ENCODE results near the gene UBE2Q1.

The UBE2Q1 gene

GRCh38 chr1:154584267-154584994, 26.0 kb upstream of the UBE2Q1 start:
- Mint-ChIP-seq H3K9me3 (no peaks in the 10 kb centered on the region), H3K27me3 (no peaks in the 10 kb centered on the region), H3K4me1 (no peaks in the 10 kb centered on the region), H3K27ac (peak overlapping the region; percentile 18), H3K4me3 (no peak overlapping the region), H3K36me3 (peaks cover 22% of the 10 kb centered on the region)

DNA sequence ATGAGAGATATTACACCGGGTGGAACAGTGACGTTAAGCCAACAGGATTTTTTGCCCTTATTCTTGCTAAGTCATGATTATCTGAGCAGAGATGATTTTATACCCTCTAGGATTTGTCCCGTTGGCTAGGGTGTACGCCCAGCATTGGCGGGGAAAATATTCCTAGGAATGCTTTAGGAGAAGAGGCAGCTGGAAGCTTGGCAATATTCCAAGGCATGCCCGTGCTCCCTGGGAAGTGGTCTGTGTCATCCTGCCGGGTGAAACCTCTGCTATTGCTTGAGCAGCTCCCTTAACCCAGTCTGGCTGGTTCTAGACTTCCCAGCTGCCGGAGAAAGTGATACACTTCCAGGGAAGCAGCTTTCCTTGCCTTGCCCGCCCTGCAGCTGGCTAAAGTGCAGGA, 25.3 kb upstream of the UBE2Q1 start:
- no peaks in the 10 kb centered on the region for H3K4me1 Mint-ChIP-seq
- H3K36me3 Mint-ChIP-seq = peaks cover 22% of the 10 kb centered on the region
- no peaks in the 10 kb centered on the region for H3K27me3 Mint-ChIP-seq
- no peak overlapping the region for H3K27ac Mint-ChIP-seq
- H3K9me3 Mint-ChIP-seq = no peaks in the 10 kb centered on the region
- H3K4me3 Mint-ChIP-seq = no peak overlapping the region

DNA sequence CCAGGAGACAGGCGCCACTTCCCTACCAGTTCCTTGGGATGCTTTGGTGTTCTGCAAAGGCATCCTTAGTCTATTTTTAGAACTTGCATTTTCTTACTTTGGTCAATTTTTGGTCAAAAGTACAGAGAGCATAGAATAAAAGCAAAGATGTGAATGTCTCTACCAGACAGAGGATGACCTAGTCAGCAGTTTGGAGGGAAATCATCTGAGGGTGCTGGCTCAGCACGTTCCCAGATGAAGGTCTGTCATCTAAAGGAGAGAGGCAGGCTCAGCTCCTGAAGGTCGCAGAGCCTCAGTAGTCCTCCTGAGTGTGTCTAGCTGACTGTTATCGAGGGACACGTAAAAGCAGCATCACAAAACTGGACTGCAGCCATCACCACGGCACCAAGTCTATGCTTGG, 24.4 kb upstream of the UBE2Q1 start:
- H3K4me1 Mint-ChIP-seq = no peaks in the 10 kb centered on the region
- H3K4me3 Mint-ChIP-seq = no peak overlapping the region
- H3K27me3 Mint-ChIP-seq = no peaks in the 10 kb centered on the region
- no peak overlapping the region for H3K27ac Mint-ChIP-seq
- H3K36me3 Mint-ChIP-seq = peaks cover 19% of the 10 kb centered on the region
- H3K9me3 Mint-ChIP-seq = no peaks in the 10 kb centered on the region

DNA sequence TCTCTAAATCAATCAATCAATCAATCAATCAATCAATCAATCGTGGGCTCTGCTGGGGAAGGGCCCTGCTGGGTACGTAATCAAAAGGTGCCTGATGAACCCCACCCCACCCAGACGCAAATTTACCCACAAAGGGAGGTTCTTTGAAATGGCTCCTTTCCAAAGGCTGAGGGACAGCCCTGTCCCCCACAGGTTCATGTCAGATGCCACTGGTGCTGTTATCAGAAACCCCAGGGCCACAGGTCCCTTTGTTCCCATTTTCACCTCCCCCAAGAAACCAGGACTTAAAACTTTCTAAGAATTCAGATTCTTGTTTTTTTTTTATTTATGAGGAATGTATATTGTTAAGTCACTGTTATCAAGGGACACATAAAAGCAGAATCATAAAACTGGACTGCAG, 23.3 kb upstream of the UBE2Q1 start:
- Mint-ChIP-seq H3K4me3 (no peak overlapping the region), H3K9me3 (no peaks in the 10 kb centered on the region), H3K27me3 (no peaks in the 10 kb centered on the region), H3K36me3 (peaks cover 18% of the 10 kb centered on the region), H3K4me1 (no peaks in the 10 kb centered on the region), H3K27ac (no peak overlapping the region)

DNA sequence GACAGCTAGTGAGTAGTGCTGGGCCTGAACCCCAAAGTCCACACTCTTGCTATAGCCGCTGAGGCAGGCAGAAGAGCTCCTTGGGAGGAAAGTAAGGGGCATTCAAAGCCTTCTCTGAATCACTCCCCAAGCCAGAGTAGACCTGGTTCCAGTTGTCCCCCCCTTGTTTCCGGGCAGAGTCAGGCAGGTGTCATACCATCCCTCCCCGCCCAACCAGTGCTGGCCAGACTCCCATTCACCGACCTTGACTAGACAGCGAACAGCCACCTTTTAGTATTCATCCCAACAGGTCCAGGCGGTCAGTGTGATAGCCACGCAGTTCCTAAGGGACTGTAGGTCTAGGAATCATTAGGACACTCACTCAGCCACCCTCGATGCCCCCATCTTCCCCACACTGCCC, 20.9 kb upstream of the UBE2Q1 start:
- Mint-ChIP-seq H3K9me3 (no peaks in the 10 kb centered on the region), H3K4me3 (no peak overlapping the region), H3K27me3 (no peaks in the 10 kb centered on the region), H3K27ac (no peak overlapping the region), H3K4me1 (no peaks in the 10 kb centered on the region), H3K36me3 (peaks cover 12% of the 10 kb centered on the region)

DNA sequence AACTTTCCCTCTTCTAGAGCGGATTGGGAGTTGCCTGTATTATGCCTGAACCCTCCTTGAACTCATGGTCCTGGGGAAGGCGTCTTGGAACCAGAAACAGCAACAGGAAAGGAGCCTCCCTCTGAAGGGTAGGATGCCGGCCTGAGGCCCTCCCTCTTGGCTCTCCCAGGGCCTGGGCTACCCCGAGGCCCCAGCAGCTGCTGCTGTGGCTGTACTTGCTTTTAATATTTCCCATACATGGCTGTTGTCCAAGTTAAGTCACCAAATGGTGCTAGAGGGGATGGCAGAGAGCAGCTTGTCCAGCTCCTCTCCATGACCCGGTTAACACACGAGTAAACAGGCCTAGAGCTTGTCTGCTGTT, 19.6 kb upstream of the UBE2Q1 start:
- Mint-ChIP-seq H3K27me3 (no peaks in the 10 kb centered on the region), H3K36me3 (peaks cover 10% of the 10 kb centered on the region), H3K4me1 (no peaks in the 10 kb centered on the region), H3K27ac (no peak overlapping the region), H3K9me3 (no peaks in the 10 kb centered on the region), H3K4me3 (no peak overlapping the region)

GRCh38 chr1:154577346-154578057, 19.0 kb upstream of the UBE2Q1 start:
- Mint-ChIP-seq H3K4me1 (no peaks in the 10 kb centered on the region), H3K27me3 (no peaks in the 10 kb centered on the region), H3K9me3 (no peaks in the 10 kb centered on the region), H3K4me3 (no peak overlapping the region), H3K36me3 (peaks cover 10% of the 10 kb centered on the region), H3K27ac (no peak overlapping the region)

DNA sequence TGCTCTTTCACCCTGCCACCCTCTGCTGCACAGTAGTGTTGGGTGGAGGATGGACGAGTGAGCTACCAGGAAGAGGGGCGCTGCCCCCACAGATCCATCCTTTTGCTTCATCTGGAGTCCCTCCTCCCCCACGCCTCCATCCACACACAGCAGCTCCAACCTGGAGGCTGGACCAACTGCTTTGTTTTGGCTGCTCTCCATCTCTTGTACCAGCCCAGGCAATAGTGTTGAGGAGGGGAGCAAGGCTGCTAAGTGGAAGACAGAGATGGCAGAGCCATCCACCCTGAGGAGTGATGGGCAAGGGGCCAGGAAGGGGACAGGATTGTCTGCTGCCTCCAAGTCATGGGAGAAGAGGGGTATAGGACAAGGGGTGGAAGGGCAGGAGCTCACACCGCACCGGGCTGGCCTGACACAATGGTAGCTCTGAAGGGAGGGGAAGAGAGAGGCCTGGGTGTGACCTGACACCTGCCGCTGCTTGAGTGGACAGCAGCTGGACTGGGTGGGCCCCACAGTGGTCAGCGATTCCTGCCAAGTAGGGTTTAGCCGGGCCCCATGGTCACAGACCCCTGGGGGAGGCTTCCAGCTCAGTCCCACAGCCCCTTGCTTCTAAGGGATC, 17.6 kb upstream of the UBE2Q1 start:
- Mint-ChIP-seq H3K4me1 (no peaks in the 10 kb centered on the region), H3K4me3 (no peak overlapping the region), H3K27ac (peak overlapping the region; percentile 59), H3K9me3 (no peaks in the 10 kb centered on the region), H3K36me3 (peaks cover 5% of the 10 kb centered on the region), H3K27me3 (no peaks in the 10 kb centered on the region)

- Mint-ChIP-seq H3K27me3 (no peaks in the 10 kb centered on the region), H3K27ac (peak overlapping the region; percentile 24), H3K4me3 (no peak overlapping the region), H3K4me1 (no peaks in the 10 kb centered on the region), H3K36me3 (peaks cover 4% of the 10 kb centered on the region), H3K9me3 (no peaks in the 10 kb centered on the region)
These were observed 16.9 kb upstream of the UBE2Q1 start for GRCh38 chr1:154575147-154575927.

DNA sequence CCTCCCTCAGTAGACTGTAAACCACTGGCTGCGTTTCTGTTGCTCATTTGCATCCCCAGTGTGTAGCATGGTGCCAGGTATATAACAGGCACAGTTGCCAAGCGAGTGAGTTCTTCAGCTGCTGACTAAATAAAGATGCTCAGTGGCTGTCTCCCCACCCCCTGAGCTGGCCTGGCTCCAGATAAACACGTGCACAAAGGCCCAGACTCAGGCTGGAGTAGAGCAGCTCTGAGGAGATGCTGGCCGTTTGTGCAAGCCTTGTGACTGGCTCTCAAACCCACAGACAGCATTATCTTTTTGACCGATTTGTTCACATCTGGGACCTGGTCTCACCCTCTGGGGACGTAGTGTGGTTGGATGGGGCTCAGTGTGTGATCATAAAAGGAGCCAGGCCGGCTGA, 16.3 kb upstream of the UBE2Q1 start:
- Mint-ChIP-seq H3K27me3 (peaks cover 1% of the 10 kb centered on the region), H3K27ac (peak overlapping the region; percentile 24), H3K9me3 (no peaks in the 10 kb centered on the region), H3K4me1 (no peaks in the 10 kb centered on the region), H3K4me3 (no peak overlapping the region), H3K36me3 (peaks cover 4% of the 10 kb centered on the region)

- Mint-ChIP-seq H3K27ac (no peak overlapping the region), H3K36me3 (no peaks in the 10 kb centered on the region), H3K4me1 (no peaks in the 10 kb centered on the region), H3K27me3 (peaks cover 2% of the 10 kb centered on the region), H3K4me3 (no peak overlapping the region), H3K9me3 (no peaks in the 10 kb centered on the region)
These were observed 14.7 kb upstream of the UBE2Q1 start for GRCh38 chr1:154573168-154573510.

- H3K36me3 Mint-ChIP-seq = no peaks in the 10 kb centered on the region
- H3K27me3 Mint-ChIP-seq = peaks cover 4% of the 10 kb centered on the region
- H3K4me1 Mint-ChIP-seq = peaks cover under 1% of the 10 kb centered on the region
- no peak overlapping the region for H3K27ac Mint-ChIP-seq
- H3K9me3 Mint-ChIP-seq = no peaks in the 10 kb centered on the region
- no peak overlapping the region for H3K4me3 Mint-ChIP-seq
These were observed 14.2 kb upstream of the UBE2Q1 start for GRCh38 chr1:154572468-154573167.

DNA sequence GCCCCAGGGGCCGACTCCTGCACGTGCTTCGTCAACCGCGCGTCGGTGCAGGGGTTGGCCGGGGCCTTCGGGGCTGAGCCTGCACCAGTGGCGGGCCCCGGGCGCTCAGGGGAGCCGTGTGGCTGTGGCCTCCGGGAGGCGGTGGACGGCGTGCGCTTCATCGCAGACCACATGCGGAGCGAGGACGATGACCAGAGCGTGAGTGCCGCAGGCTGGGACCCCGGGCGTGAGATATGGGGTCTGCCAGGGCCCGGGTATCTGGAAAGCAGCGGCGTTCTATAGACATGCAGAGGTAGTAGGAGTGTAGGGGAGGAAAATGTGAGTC, 13.5 kb upstream of the UBE2Q1 start:
- Mint-ChIP-seq H3K27ac (no peak overlapping the region), H3K27me3 (peaks cover 7% of the 10 kb centered on the region), H3K36me3 (peaks cover 2% of the 10 kb centered on the region), H3K9me3 (no peaks in the 10 kb centered on the region), H3K4me1 (peaks cover 5% of the 10 kb centered on the region), H3K4me3 (no peak overlapping the region)

- H3K9me3 Mint-ChIP-seq = no peaks in the 10 kb centered on the region
- H3K36me3 Mint-ChIP-seq = peaks cover 2% of the 10 kb centered on the region
- no peak overlapping the region for H3K27ac Mint-ChIP-seq
- peaks cover 11% of the 10 kb centered on the region for H3K27me3 Mint-ChIP-seq
- no peak overlapping the region for H3K4me3 Mint-ChIP-seq
- H3K4me1 Mint-ChIP-seq = peaks cover 5% of the 10 kb centered on the region
These were observed 12.9 kb upstream of the UBE2Q1 start for GRCh38 chr1:154571244-154571963.
